ENCODE results near the gene UBR2. TPM values are rescaled to one million over a fixed set of nuclear protein-coding genes. Genes with fewer than 3 reads are reported as not detected.
"Not testable (repeated sequence)": the region's sequence is repeated elsewhere in the genome, so short reads cannot be mapped to it uniquely, and the experiment has no call there.

UBR2 gene
- total RNA-seq, 1 experiment from 2014 or later, result 13.1 TPM

- H3K36me3 ChIP-seq (replicated peaks; ENCODE audit: control insufficient read depth, insufficient read depth, low read length), result no peaks in the 10 kb centered on the region
- no peak for DNase-seq
These were observed 24.7 kb upstream of the UBR2 start for GRCh38 chr6:42539135-42539534.

GRCh38 chr6:42545226-42545773, 18.5 kb upstream of the UBR2 start:
- DNase-seq, result no peak
- no peaks in the 10 kb centered on the region for H3K36me3 ChIP-seq (replicated peaks; ENCODE audit: control insufficient read depth, insufficient read depth, low read length)
- no peak overlapping the region for H3K4me3 ChIP-seq (ENCODE audit: insufficient read depth, low read depth, low read length)
- no peaks in the 10 kb centered on the region for H3K27me3 ChIP-seq (ENCODE audit: control insufficient read depth, insufficient read depth, low read length)

More at GRCh38 chr6:42539135-42539534, 24.7 kb upstream of the UBR2 start:
- Histone ChIP-seq H3K27me3 (ENCODE audit: control insufficient read depth, insufficient read depth, low read length) (no peaks in the 10 kb centered on the region), H3K4me3 (ENCODE audit: insufficient read depth, low read depth, low read length) (no peak overlapping the region)

- peak; percentile 94 for DNase-seq
- Histone ChIP-seq H3K4me3 (ENCODE audit: insufficient read depth, low read depth, low read length) (peak overlapping the region; percentile 29), H3K36me3 (replicated peaks; ENCODE audit: control insufficient read depth, insufficient read depth, low read length) (no peaks in the 10 kb centered on the region), H3K27me3 (ENCODE audit: control insufficient read depth, insufficient read depth, low read length) (no peaks in the 10 kb centered on the region)
These were observed 16.2 kb upstream of the UBR2 start for GRCh38 chr6:42547407-42548329.

GRCh38 chr6:42550277-42550676, 13.6 kb upstream of the UBR2 start:
- no peak for DNase-seq
- no peaks in the 10 kb centered on the region for H3K36me3 ChIP-seq (replicated peaks; ENCODE audit: control insufficient read depth, insufficient read depth, low read length)
- H3K4me3 ChIP-seq (ENCODE audit: insufficient read depth, low read depth, low read length), result no peak overlapping the region
- H3K27me3 ChIP-seq (ENCODE audit: control insufficient read depth, insufficient read depth, low read length), result no peaks in the 10 kb centered on the region

GRCh38 chr6:42551217-42551616, 12.6 kb upstream of the UBR2 start:
- H3K27me3 ChIP-seq (ENCODE audit: control insufficient read depth, insufficient read depth, low read length), result no peaks in the 10 kb centered on the region
- no peak overlapping the region for H3K4me3 ChIP-seq (ENCODE audit: insufficient read depth, low read depth, low read length)
- no peaks in the 10 kb centered on the region for H3K36me3 ChIP-seq (replicated peaks; ENCODE audit: control insufficient read depth, insufficient read depth, low read length)
- no peak for DNase-seq

- Histone ChIP-seq H3K27me3 (ENCODE audit: control insufficient read depth, insufficient read depth, low read length) (no peaks in the 10 kb centered on the region), H3K4me3 (ENCODE audit: insufficient read depth, low read depth, low read length) (no peak overlapping the region), H3K36me3 (replicated peaks; ENCODE audit: control insufficient read depth, insufficient read depth, low read length) (no peaks in the 10 kb centered on the region)
- DNase-seq, result no peak
These were observed 11.4 kb upstream of the UBR2 start for GRCh38 chr6:42552380-42552779.

GRCh38 chr6:42555477-42556457, 8.1 kb upstream of the UBR2 start:
- Histone ChIP-seq H3K36me3 (replicated peaks; ENCODE audit: control insufficient read depth, insufficient read depth, low read length) (no peaks in the 10 kb centered on the region), H3K27me3 (ENCODE audit: control insufficient read depth, insufficient read depth, low read length) (no peaks in the 10 kb centered on the region), H3K4me3 (ENCODE audit: insufficient read depth, low read depth, low read length) (no peak overlapping the region)
- peak; percentile 46 for DNase-seq

GRCh38 chr6:42556462-42556861, 7.4 kb upstream of the UBR2 start:
- no peak for DNase-seq
- Histone ChIP-seq H3K27me3 (ENCODE audit: control insufficient read depth, insufficient read depth, low read length) (no peaks in the 10 kb centered on the region), H3K36me3 (replicated peaks; ENCODE audit: control insufficient read depth, insufficient read depth, low read length) (no peaks in the 10 kb centered on the region), H3K4me3 (ENCODE audit: insufficient read depth, low read depth, low read length) (no peak overlapping the region)

- DNase-seq; H3K27me3 ChIP-seq (ENCODE audit: control insufficient read depth, insufficient read depth, low read length): not testable (repeated sequence)
These were observed 4.6 kb upstream of the UBR2 start for GRCh38 chr6:42559276-42559675.

GRCh38 chr6:42561986-42562385, 1.8 kb upstream of the UBR2 start:
- DNase-seq, result no peak

More at GRCh38 chr6:42559276-42559675, 4.6 kb upstream of the UBR2 start:
- H3K36me3 ChIP-seq (replicated peaks; ENCODE audit: control insufficient read depth, insufficient read depth, low read length); H3K4me3 ChIP-seq (ENCODE audit: insufficient read depth, low read depth, low read length): not testable (repeated sequence)

GRCh38 chr6:42562788-42563405, 932 bp upstream of the UBR2 start:
- Histone ChIP-seq H3K4me3 (ENCODE audit: insufficient read depth, low read depth, low read length) (no peak overlapping the region), H3K27me3 (ENCODE audit: control insufficient read depth, insufficient read depth, low read length) (no peaks in the 10 kb centered on the region), H3K36me3 (replicated peaks; ENCODE audit: control insufficient read depth, insufficient read depth, low read length) (no peaks in the 10 kb centered on the region)
- DNase-seq, result no peak

More at GRCh38 chr6:42561986-42562385, 1.8 kb upstream of the UBR2 start:
- H3K36me3 ChIP-seq (replicated peaks; ENCODE audit: control insufficient read depth, insufficient read depth, low read length), result no peaks in the 10 kb centered on the region
- H3K4me3 ChIP-seq (ENCODE audit: insufficient read depth, low read depth, low read length), result no peak overlapping the region
- no peaks in the 10 kb centered on the region for H3K27me3 ChIP-seq (ENCODE audit: control insufficient read depth, insufficient read depth, low read length)

GRCh38 chr6:42564506-42564825, 637 bp downstream of the UBR2 start:
- no peaks in the 10 kb centered on the region for H3K36me3 ChIP-seq (replicated peaks; ENCODE audit: control insufficient read depth, insufficient read depth, low read length)
- peak overlapping the region; percentile 95 for H3K4me3 ChIP-seq (ENCODE audit: insufficient read depth, low read depth, low read length)
- DNase-seq, result no peak
- no peaks in the 10 kb centered on the region for H3K27me3 ChIP-seq (ENCODE audit: control insufficient read depth, insufficient read depth, low read length)

GRCh38 chr6:42565823-42566613, 2.2 kb downstream of the UBR2 start:
- Histone ChIP-seq H3K27me3 (ENCODE audit: control insufficient read depth, insufficient read depth, low read length) (no peaks in the 10 kb centered on the region), H3K36me3 (replicated peaks; ENCODE audit: control insufficient read depth, insufficient read depth, low read length) (no peaks in the 10 kb centered on the region), H3K4me3 (ENCODE audit: insufficient read depth, low read depth, low read length) (no peak overlapping the region)
- no peak for DNase-seq
